ENCODE results near the gene ERICH6B. TPM values are rescaled to one million over a fixed set of nuclear protein-coding genes. Genes with fewer than 3 reads are reported as not detected.
"Not testable (repeated sequence)": the region's sequence is repeated elsewhere in the genome, so short reads cannot be mapped to it uniquely, and the experiment has no call there.

Gene ERICH6B
- total RNA-seq, 1 experiment from 2014 or later: not detected

DNA sequence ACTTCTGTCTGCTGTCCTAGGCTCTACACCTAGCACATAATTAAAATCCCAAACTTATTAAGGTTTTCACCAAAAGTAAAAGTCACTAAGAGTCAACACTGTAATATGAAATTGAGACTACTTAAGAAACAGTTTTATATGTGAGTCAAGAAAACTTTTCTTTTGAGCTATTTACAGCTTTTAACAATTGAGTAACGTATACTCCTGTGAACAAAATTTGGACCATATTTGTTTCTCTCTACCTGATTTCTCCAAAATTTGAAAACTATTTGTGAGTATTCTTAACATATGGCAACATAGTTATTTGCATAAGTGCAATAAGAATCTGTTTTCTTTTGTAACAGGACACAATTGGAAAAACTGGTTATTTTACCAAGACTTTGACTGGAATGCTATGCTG, 26.6 kb upstream of the ERICH6B start:
- not testable (repeated sequence) for DNase-seq; H2AFZ ChIP-seq (ENCODE audit: low read length); H3K36me3 ChIP-seq (ENCODE audit: insufficient read depth, low read length)

DNA sequence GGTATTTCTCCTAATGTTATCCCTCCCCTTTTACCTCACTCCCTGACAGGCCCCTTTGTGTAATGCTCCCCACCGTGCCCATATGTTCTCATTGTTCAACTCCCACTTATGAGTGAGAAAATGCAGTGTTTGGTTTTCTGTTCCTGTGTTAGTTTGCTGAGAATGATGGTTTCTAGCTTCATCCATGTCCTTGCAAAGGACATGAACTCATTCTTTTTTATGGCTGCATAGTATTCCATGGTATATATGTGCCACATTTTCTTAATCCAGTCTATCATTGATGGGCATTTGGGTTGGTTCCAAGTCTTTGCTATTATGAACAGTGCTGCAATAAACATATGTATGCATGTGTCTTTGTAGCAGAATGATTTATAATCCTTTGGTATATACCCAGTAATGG, 19.8 kb upstream of the ERICH6B start:
- not testable (repeated sequence) for H3K27me3 ChIP-seq (ENCODE audit: low read length); H4K20me1 ChIP-seq (ENCODE audit: insufficient read depth, low read depth, low read length); H3K4me2 ChIP-seq (ENCODE audit: low read depth, low read length, poor library complexity, severe bottlenecking); H3K27ac ChIP-seq (ENCODE audit: low read length); DNase-seq; H3K79me2 ChIP-seq (ENCODE audit: low read length); H3K9me3 ChIP-seq (ENCODE audit: low read length); H3K9me2 ChIP-seq (replicated peaks; ENCODE audit: insufficient read depth, low read length); H3K4me1 ChIP-seq (ENCODE audit: low read length); H2AFZ ChIP-seq (ENCODE audit: low read length); H3K4me3 ChIP-seq (ENCODE audit: low read length); H3K36me3 ChIP-seq (ENCODE audit: insufficient read depth, low read length); H3K9ac ChIP-seq (ENCODE audit: low read length)

More for the DNA sequence above, 26.6 kb upstream of the ERICH6B start:
- not testable (repeated sequence) for H3K9me3 ChIP-seq (ENCODE audit: low read length); H3K27ac ChIP-seq (ENCODE audit: low read length); H3K9ac ChIP-seq (ENCODE audit: low read length); H3K4me3 ChIP-seq (ENCODE audit: low read length); H4K20me1 ChIP-seq (ENCODE audit: insufficient read depth, low read depth, low read length); H3K4me2 ChIP-seq (ENCODE audit: low read depth, low read length, poor library complexity, severe bottlenecking); H3K9me2 ChIP-seq (replicated peaks; ENCODE audit: insufficient read depth, low read length); H3K4me1 ChIP-seq (ENCODE audit: low read length); H3K27me3 ChIP-seq (ENCODE audit: low read length); H3K79me2 ChIP-seq (ENCODE audit: low read length)

DNA sequence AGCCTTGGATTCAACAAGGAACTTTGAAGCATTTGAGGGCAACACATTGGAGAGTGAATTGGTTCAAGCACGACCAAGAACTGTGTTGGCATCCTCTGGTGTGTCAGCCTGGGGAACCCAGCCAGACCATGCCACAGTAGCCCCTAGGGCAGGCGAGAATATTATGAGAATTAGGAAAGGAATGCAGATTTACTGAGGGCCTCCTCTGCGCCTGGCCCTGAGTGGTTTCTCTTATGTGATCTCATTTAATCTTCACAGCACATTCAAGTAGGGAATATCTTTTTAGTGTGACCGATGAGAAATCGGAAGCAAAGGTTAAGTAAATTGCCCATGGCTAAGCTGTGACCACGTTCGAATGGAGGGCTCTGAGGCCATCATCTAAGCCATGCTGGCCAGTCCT, 15.3 kb upstream of the ERICH6B start:
- Histone ChIP-seq H2AFZ (ENCODE audit: low read length) (no peak overlapping the region), H3K4me2 (ENCODE audit: low read depth, low read length, poor library complexity, severe bottlenecking) (no peak overlapping the region)

DNA sequence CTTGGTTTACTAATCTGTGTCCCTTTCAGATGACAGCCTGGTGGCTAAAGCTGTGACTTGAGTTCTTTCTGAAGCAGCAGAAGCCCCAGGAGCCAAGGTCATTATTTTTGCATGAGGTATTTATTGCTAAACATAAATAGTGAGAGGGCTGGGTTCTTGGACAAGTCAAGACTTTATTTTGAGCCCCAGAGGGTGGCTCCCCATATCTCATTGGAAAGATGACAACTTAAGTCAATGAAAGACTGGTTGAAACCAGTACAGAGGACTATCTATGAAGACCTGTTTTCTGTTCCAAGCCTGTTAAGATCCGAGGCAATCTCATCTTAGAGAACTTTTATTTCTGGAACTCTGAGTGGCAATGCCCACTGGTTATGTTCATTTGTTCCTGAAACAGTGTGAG, 14.4 kb upstream of the ERICH6B start:
- no peak overlapping the region for H2AFZ ChIP-seq (ENCODE audit: low read length)
- H3K4me1 ChIP-seq (ENCODE audit: low read length): no peaks in the 10 kb centered on the region
- H3K27ac ChIP-seq (ENCODE audit: low read length): no peak overlapping the region
- no peaks in the 10 kb centered on the region for H3K9me3 ChIP-seq (ENCODE audit: low read length)
- no peak overlapping the region for H3K9ac ChIP-seq (ENCODE audit: low read length)
- no peak for DNase-seq
- H4K20me1 ChIP-seq (ENCODE audit: insufficient read depth, low read depth, low read length): no peaks in the 10 kb centered on the region
- no peak overlapping the region for H3K4me2 ChIP-seq (ENCODE audit: low read depth, low read length, poor library complexity, severe bottlenecking)
- no peaks in the 10 kb centered on the region for H3K79me2 ChIP-seq (ENCODE audit: low read length)
- no peak overlapping the region for H3K4me3 ChIP-seq (ENCODE audit: low read length)
- H3K27me3 ChIP-seq (ENCODE audit: low read length): no peaks in the 10 kb centered on the region
- H3K36me3 ChIP-seq (ENCODE audit: insufficient read depth, low read length): no peaks in the 10 kb centered on the region
- no peaks in the 10 kb centered on the region for H3K9me2 ChIP-seq (replicated peaks; ENCODE audit: insufficient read depth, low read length)

More for the DNA sequence above, 15.3 kb upstream of the ERICH6B start:
- no peak overlapping the region for H3K9ac ChIP-seq (ENCODE audit: low read length)
- H3K27me3 ChIP-seq (ENCODE audit: low read length): no peaks in the 10 kb centered on the region
- no peak for DNase-seq
- H3K36me3 ChIP-seq (ENCODE audit: insufficient read depth, low read length): no peaks in the 10 kb centered on the region
- no peaks in the 10 kb centered on the region for H3K9me2 ChIP-seq (replicated peaks; ENCODE audit: insufficient read depth, low read length)
- no peak overlapping the region for H3K27ac ChIP-seq (ENCODE audit: low read length)
- no peak overlapping the region for H3K4me3 ChIP-seq (ENCODE audit: low read length)
- no peaks in the 10 kb centered on the region for H3K4me1 ChIP-seq (ENCODE audit: low read length)
- no peaks in the 10 kb centered on the region for H3K9me3 ChIP-seq (ENCODE audit: low read length)
- H3K79me2 ChIP-seq (ENCODE audit: low read length): no peaks in the 10 kb centered on the region
- H4K20me1 ChIP-seq (ENCODE audit: insufficient read depth, low read depth, low read length): no peaks in the 10 kb centered on the region

DNA sequence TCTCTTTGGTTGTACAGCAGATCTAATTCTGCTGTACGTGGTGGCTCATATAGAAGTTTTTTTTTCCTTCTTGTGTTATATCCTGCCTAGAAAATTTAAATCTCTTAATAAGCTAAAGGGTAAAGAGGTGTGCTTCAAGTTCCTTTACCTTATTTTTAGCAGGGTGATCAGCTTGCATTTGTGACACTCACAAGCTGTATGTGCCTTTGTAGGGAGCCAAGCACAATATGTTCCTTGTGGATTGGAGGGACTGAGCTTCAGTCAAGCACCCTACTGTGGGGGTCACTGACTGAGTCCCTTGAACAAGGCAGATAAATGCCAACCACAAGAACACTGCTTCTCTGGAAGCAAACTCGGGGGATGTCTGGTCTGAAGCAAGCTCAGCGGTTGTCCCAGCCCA, 12.6 kb upstream of the ERICH6B start:
- H3K4me1 ChIP-seq (ENCODE audit: low read length): no peaks in the 10 kb centered on the region
- no peaks in the 10 kb centered on the region for H3K9me3 ChIP-seq (ENCODE audit: low read length)
- no peak overlapping the region for H3K4me3 ChIP-seq (ENCODE audit: low read length)
- H3K27ac ChIP-seq (ENCODE audit: low read length): no peak overlapping the region
- H3K9ac ChIP-seq (ENCODE audit: low read length): no peak overlapping the region
- H3K27me3 ChIP-seq (ENCODE audit: low read length): no peaks in the 10 kb centered on the region
- no peak for DNase-seq
- H3K9me2 ChIP-seq (replicated peaks; ENCODE audit: insufficient read depth, low read length): no peaks in the 10 kb centered on the region
- no peaks in the 10 kb centered on the region for H4K20me1 ChIP-seq (ENCODE audit: insufficient read depth, low read depth, low read length)
- H3K36me3 ChIP-seq (ENCODE audit: insufficient read depth, low read length): no peaks in the 10 kb centered on the region
- H3K4me2 ChIP-seq (ENCODE audit: low read depth, low read length, poor library complexity, severe bottlenecking): no peak overlapping the region
- H3K79me2 ChIP-seq (ENCODE audit: low read length): no peaks in the 10 kb centered on the region
- no peak overlapping the region for H2AFZ ChIP-seq (ENCODE audit: low read length)

DNA sequence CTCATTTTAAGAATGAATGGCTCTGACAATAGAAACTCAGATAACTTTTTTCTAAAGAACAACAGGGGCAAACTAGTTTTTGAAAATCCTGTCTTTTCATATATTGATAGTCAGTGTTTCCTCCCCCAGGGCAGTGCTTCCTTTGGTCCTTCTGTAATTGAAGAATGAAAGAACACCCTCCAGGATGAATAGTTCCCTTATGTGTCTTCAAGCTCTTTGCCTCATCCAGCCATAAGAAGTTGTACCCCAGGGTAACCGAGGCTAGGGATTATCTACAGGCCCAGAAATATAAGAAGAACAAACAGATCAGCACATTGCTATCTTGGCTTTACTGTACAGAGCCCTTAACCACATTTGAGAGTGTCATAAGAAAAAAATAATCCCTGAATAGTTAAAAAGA, 12.1 kb upstream of the ERICH6B start:
- Histone ChIP-seq H2AFZ (ENCODE audit: low read length) (no peak overlapping the region), H3K27me3 (ENCODE audit: low read length) (no peaks in the 10 kb centered on the region), H3K9me3 (ENCODE audit: low read length) (no peaks in the 10 kb centered on the region), H3K4me3 (ENCODE audit: low read length) (no peak overlapping the region), H3K4me2 (ENCODE audit: low read depth, low read length, poor library complexity, severe bottlenecking) (no peak overlapping the region), H4K20me1 (ENCODE audit: insufficient read depth, low read depth, low read length) (no peaks in the 10 kb centered on the region), H3K4me1 (ENCODE audit: low read length) (no peaks in the 10 kb centered on the region), H3K9me2 (replicated peaks; ENCODE audit: insufficient read depth, low read length) (no peaks in the 10 kb centered on the region), H3K36me3 (ENCODE audit: insufficient read depth, low read length) (no peaks in the 10 kb centered on the region), H3K9ac (ENCODE audit: low read length) (no peak overlapping the region), H3K79me2 (ENCODE audit: low read length) (no peaks in the 10 kb centered on the region), H3K27ac (ENCODE audit: low read length) (no peak overlapping the region)
- no peak for DNase-seq

DNA sequence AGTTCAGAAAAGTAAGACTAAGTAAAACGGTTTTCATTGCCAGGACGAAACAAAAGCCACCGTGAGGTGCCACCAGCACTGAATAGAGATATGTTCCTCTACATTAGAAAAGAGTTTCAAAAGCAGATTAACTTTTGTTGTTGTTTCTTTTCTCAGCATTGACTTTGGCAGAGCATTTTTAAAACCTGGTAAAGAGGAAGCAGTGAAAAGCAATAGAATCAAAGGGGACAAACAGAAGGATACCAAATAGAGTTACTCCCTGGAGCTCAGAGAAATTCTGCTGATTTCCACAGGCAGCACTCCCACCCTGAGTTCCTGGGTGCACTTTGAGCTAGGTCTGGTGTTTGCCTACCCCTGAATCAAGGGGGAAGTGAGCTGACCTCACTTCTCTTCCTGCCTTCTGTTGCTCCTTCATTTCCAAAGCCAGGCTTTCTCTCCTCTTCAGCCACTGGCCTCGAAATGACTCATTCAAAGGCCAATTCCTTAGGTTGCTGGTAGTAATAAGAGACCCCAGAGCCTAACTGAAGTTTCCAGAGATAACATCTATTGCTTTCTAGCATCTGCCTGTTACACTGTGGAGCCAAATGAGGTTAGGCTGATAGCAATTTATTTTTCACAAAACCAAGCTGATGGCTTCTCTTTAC, 11.3 kb upstream of the ERICH6B start:
- H3K4me3 ChIP-seq (ENCODE audit: low read length): no peak overlapping the region
- no peaks in the 10 kb centered on the region for H3K36me3 ChIP-seq (ENCODE audit: insufficient read depth, low read length)
- no peaks in the 10 kb centered on the region for H3K9me2 ChIP-seq (replicated peaks; ENCODE audit: insufficient read depth, low read length)
- H3K9me3 ChIP-seq (ENCODE audit: low read length): no peaks in the 10 kb centered on the region
- H3K4me2 ChIP-seq (ENCODE audit: low read depth, low read length, poor library complexity, severe bottlenecking): no peak overlapping the region
- DNase-seq: no peak
- H3K27ac ChIP-seq (ENCODE audit: low read length): no peak overlapping the region
- no peak overlapping the region for H2AFZ ChIP-seq (ENCODE audit: low read length)
- H3K4me1 ChIP-seq (ENCODE audit: low read length): no peaks in the 10 kb centered on the region
- no peaks in the 10 kb centered on the region for H3K79me2 ChIP-seq (ENCODE audit: low read length)
- no peaks in the 10 kb centered on the region for H4K20me1 ChIP-seq (ENCODE audit: insufficient read depth, low read depth, low read length)
- H3K9ac ChIP-seq (ENCODE audit: low read length): no peak overlapping the region
- no peaks in the 10 kb centered on the region for H3K27me3 ChIP-seq (ENCODE audit: low read length)

DNA sequence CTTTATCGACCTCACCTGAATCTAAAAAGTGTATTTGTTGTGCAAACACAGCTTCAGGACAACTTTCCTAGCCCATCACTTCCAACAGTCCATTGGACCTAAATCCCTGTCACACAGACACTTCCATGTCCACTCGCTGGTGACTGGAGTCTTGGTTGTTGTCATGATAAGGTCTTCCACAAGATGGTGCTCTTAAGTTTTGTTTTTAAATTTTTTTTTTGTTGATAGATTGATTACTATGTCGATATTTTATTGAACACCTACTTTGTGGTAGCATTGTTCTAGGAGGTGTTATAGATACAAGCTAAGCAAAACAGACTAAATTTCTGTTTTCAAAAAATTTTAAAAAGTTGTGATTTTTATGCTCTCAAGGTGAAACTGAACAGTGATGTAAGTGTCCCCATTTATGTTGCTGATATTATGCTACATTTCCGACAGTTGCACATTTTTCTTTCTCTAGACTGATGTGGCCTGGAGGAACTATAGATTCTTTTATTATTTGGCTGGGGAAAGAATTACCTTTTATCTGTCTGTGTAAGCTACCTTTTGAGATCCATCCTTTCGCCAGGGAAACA, 8.1 kb upstream of the ERICH6B start:
- Histone ChIP-seq H3K4me1 (ENCODE audit: low read length) (no peaks in the 10 kb centered on the region), H3K27ac (ENCODE audit: low read length) (no peak overlapping the region), H3K4me2 (ENCODE audit: low read depth, low read length, poor library complexity, severe bottlenecking) (no peak overlapping the region), H3K9me3 (ENCODE audit: low read length) (no peaks in the 10 kb centered on the region), H3K79me2 (ENCODE audit: low read length) (no peaks in the 10 kb centered on the region), H4K20me1 (ENCODE audit: insufficient read depth, low read depth, low read length) (no peaks in the 10 kb centered on the region), H3K36me3 (ENCODE audit: insufficient read depth, low read length) (no peaks in the 10 kb centered on the region), H3K27me3 (ENCODE audit: low read length) (no peaks in the 10 kb centered on the region), H3K9ac (ENCODE audit: low read length) (no peak overlapping the region), H2AFZ (ENCODE audit: low read length) (no peak overlapping the region), H3K9me2 (replicated peaks; ENCODE audit: insufficient read depth, low read length) (no peaks in the 10 kb centered on the region), H3K4me3 (ENCODE audit: low read length) (no peak overlapping the region)
- DNase-seq: peak; percentile 61

All from Karpas-422 (cell line).